HG02759 (cell line): ENCODE results near the gene ACTL8.

ENCODE experiments used
- ATAC-seq: cut with Tn5 transposase; IDR thresholded peaks from one replicate; pipeline ENCODE4 v1.9.1; 2021; ENCODE audit warnings: mild to moderate bottlenecking, moderate library complexity; ENCODE audit not compliant: unreplicated experiment

The ACTL8 gene

GRCh38 chr1:17768651-17769241, 13.6 kb downstream of the ACTL8 start:
- no peak for ATAC-seq

- ATAC-seq = no peak
These were observed 15.8 kb downstream of the ACTL8 start for GRCh38 chr1:17770983-17771382.

DNA sequence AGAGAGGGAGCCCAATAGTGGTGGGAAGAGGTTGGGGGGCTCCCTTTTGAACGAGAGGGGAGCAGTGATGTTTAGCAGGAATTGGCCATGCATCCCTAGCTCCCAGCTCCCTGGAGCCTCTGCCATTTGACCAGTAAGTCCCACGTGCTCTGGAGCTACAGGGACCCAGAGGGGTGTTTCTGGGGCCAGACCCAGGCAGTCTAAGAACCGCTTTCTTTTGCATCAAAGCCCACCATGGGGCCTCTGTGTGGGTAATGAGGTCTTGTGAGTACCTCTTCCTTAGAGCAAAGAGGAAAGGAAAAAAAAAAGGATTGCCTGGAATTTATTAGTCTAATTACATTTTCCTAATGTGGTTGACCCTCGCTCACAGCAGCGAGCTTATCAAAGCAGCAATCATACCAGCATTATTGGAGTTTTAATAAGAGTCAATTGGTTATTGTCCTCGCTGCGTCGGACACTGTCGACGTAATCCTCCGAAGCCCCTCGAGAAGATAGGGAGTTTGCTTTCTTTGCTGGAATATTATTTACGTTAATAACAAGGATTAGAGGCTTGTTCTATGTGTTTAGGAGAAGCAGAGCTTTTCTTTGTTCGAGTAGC, 17.6 kb downstream of the ACTL8 start:
- ATAC-seq = no peak

DNA sequence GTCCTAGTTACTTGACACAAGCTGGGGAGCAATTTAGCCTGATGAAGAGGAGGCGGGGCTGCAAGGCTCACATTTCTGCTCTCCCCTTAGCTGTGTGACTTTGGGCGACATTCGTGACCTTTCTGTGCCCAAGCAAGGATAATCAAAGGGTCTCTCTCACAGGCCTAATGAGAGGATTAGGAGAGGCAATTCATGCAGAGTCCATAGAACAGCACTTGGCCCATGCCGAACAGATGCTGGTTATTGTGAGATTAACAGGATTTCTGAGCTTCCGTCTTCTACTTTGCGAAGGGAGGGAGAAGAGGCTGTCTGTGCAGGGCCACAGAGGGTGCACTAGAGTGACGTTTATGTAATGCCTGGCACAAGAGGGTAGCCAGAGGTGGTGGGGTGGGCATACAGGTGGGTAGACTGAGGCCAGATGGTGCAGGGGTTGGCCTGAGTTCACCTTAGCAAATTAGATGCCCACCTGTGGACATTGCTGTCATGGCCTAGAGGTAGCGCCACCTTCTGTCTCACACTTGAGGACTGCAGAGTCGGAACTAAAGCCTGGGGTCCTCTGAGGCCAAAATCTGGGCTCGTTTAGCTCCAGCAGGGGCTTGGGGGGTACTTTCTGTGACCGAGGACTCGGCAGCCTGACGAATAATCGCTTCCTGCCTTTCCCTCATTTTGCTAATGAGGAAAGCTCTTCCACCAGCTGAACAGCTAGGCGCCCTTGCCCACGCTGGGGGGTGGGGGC, 18.6 kb downstream of the ACTL8 start:
- ATAC-seq = no peak

DNA sequence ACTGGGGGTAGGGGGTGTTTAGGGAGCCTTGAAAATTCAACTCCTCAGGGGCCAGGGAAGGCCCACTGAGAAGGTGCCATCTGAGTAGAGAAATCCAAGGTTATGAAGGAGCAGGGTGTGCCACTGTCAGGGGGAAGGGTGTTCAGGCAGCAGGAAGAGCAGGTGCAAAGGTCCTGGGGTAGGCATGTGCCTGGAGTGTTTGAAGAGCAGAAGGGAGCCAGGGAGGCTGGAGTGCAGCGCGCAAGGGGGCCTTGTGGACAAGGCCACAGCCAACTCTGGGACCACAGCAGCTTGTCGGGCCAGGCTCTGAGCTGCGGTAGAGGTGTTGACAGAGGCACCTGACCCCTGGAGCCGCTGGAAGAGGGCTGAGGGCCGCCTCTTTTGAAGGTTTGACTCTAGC, 19.3 kb downstream of the ACTL8 start:
- no peak for ATAC-seq

- ATAC-seq = no peak
These were observed 20.7 kb downstream of the ACTL8 start for GRCh38 chr1:17775796-17776195.

DNA sequence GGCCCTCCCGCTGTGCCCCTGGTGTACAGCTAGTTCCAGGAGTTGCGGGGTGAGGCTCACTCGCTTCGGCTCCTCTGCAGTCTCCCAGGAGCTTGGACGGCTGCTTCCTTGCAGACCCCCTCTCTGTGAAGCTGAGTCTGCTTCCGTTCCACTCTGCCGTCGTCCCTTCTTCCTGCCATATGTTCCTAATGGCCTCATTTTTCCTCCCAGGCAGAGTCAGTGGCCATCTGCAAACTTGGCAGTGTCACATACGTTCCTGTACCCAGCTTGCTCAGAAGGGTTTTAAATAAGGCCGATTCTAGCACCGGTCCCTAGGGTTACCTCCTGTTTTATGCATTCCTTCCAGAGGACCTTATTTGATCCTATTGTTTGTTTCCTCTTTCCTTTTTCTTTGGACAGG, 21.3 kb downstream of the ACTL8 start:
- ATAC-seq = no peak

- ATAC-seq = no peak
These were observed 22.2 kb downstream of the ACTL8 start for GRCh38 chr1:17777330-17777729.

DNA sequence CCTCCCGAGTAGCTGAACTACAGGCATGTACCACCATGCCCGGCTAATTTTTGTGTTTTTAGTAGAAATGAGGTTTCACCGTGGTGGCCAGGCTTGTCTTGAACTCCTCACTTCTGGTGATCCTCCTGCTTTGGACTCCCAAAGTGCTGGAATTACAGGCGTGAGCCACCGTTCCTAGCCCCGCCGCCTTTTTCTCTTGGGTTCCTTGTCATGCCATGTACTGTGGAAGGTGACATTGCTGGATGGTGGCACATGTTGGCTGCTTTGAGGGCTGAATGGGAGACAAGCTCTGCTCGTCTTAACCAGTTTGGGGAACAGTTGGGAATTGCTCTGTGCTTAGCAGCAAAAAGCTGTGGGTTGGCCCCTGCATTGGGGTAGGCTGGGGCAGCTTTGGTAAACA, 22.7 kb downstream of the ACTL8 start:
- ATAC-seq = no peak

- no peak for ATAC-seq
These were observed 25.8 kb downstream of the ACTL8 start for GRCh38 chr1:17780916-17781315.

DNA sequence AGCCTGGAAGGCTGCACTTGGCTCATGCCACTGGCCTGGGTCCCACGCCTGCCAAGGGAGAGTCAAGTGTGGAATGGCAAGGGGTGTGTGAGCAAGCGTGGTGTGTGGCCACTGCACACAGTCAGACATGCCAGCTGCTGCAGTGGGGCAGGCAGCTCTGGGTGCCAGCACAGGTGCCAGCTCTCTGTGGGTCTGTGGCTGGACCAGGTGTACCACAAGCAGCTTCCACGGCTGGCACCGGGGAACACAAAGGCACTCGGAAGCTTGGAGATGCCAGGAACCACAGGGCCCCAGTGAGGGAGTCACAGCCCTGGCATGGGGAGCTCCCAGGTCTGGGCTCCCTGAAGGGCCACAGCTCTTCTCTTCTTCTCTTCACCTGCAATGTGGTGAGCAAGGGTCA, 34.8 kb downstream of the ACTL8 start:
- ATAC-seq = no peak

DNA sequence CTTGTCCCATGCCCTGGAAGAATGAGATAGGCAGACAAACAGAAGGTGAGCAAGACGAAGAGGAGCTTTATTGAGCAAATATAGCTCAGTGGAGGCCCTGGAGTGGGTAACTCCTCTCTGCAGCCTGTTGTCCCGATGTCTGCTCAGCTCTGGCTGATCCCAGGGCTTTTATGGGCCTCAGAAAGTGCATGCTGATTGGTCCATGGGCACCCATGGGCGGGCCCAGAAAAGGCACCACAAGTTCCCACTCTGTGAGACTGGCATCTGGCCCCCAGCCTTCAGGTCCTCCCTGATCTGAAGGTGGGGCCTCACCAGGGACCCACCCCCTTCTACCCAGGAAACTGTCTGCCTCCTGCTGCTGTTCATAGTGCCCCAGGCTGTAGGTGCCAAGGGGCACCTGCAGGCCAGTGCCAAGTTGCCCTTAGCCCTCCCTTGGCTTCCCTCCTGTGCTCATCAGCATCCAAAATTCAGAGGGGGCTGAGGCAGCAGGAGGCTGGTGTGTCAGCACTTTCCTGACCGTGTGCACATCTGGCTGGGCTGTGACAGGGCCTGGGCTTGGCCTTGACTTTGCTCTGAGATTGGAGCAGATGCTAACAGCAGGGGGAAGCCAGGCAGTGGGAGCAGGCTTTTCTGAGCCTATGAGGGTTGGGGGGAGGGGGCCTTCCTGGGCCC, 35.4 kb downstream of the ACTL8 start:
- ATAC-seq = no peak

DNA sequence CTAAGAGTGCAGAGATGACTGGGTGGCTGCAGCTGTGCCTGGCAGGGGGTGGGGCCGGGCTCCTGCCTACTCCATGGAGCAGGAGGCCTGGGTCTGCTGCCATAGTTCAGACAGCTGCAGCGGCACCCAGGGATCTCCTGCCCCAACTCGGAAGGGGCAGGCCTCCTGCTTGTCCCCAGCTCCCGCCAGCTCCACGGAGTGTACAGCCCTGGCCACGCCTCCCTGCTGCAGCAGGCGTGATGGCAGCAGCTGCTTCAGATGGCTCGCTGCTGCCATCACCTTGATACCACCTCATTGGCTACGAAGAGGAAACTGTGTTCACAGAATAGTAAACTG, 35.9 kb downstream of the ACTL8 start:
- ATAC-seq = no peak

GRCh38 chr1:17791480-17791879, 36.3 kb downstream of the ACTL8 start:
- no peak for ATAC-seq

- ATAC-seq = no peak
These were observed 37.3 kb downstream of the ACTL8 start for GRCh38 chr1:17792421-17792820.

- no peak for ATAC-seq
These were observed 40.1 kb downstream of the ACTL8 start for GRCh38 chr1:17795081-17795809.

GRCh38 chr1:17795836-17796645, 40.9 kb downstream of the ACTL8 start:
- ATAC-seq = no peak

- no peak for ATAC-seq
These were observed 42.3 kb downstream of the ACTL8 start for GRCh38 chr1:17797478-17797877.

- no peak for ATAC-seq
These were observed 42.9 kb downstream of the ACTL8 start for GRCh38 chr1:17798011-17798410.

DNA sequence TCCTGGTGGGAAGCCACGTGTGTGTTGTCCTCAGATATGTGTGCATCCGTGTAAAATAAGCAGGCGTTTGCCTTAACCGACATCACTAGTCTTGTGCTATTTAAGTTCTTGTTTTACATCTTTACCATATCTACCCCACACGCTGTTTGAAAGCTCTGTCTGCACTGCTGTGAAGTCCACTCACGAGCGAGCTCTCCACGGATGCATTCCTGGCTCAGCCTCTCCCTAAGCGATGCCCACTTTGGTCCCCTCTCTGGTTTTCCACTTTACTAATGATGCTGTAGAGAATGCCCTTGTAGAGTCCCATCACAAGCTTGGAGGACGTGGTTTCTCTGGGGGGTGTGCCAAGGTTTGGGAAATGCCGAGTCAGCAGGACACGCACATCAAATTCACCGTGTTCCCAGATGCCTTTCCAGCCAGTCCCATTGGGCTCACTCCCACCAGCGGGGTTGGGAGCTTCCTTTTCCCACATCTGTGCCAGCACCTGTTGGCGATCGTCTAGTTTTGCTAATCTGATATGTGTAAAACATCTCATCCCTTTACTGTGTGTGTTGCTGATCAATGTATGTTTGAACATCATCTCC, 43.8 kb downstream of the ACTL8 start:
- ATAC-seq = no peak
